B cell (primary cell): ENCODE measurements around the gene GSTO2. TPM values are rescaled to one million over a fixed set of nuclear protein-coding genes. Genes with fewer than 3 reads are reported as not detected.

Experiments used
- ATAC-seq: fragments of 200-7000 bp; cut with Tn5 transposase; one replicate; pipeline ENCODE4 v1.10.0; 2021; ENCODE audit warnings: low read depth, mild to moderate bottlenecking, moderate number of reproducible peaks, moderate library complexity
- CTCF ChIA-PET: fragments of 350-600 bp; sonication (Branson Sonifier 250); formaldehyde crosslinking; loops from one replicate; lab custom pipeline; 2021; ENCODE audit warnings: antibody characterized with exemption, inconsistent platforms; lab: Charles Lee
- POLR2A ChIA-PET: fragments of 350-600 bp; sonication (Branson Sonifier 250); formaldehyde crosslinking; loops from one replicate; lab custom pipeline; 2021; ENCODE audit warnings: antibody characterized with exemption; lab: Charles Lee
- DNase-seq: peaks from one replicate; pipeline ENCODE4 v3.0.0; 2013
- H2AFZ ChIP-seq: 2 replicates; pipeline ENCODE4 v1.6.1; 2012; ENCODE audit warnings: mild to moderate bottlenecking, low read depth, low read length; ENCODE audit not compliant: insufficient read depth, poor library complexity, severe bottlenecking
- H3K27ac ChIP-seq, 2 donors: 1 replicate in 1 of 2; 2 replicates in 1 of 2; pipeline ENCODE4 v1.5.1; 2012 to 2013; ENCODE audit warnings: low read length in 2 of 2, mild to moderate bottlenecking in 2 of 2, moderate library complexity in 1 of 2
- H3K27me3 ChIP-seq, 4 experiments: fragments of 200-600 bp in 1 of 4; sonication (generic) in 1 of 4; replicated peaks in 1 of 4; 1 replicate in 2 of 4; 2 replicates in 2 of 4; pipeline versions ENCODE4 v1.6.1 to v1.7.0; 2013 to 2016; ENCODE audit warnings: low read length in 3 of 4, mild to moderate bottlenecking in 2 of 4, mixed read lengths in 1 of 4, moderate library complexity in 1 of 4; ENCODE audit not compliant: insufficient read depth in 4 of 4, control insufficient read depth in 3 of 4; ENCODE audit errors: control extremely low read depth in 1 of 4
- H3K36me3 ChIP-seq, 2 experiments: replicated peaks in 1 of 2; 1 replicate in 1 of 2; 2 replicates in 1 of 2; pipeline versions ENCODE4 v1.6.1 to v1.7.1; 2013; ENCODE audit warnings: low read length in 1 of 2; ENCODE audit not compliant: insufficient read depth in 2 of 2, control insufficient read depth in 1 of 2; ENCODE audit errors: control extremely low read depth in 1 of 2, extremely low read depth in 1 of 2
- H3K4me1 ChIP-seq, 2 donors: fragments of 200-600 bp in 1 of 2; sonication (generic) in 1 of 2; 1 replicate in 1 of 2; 2 replicates in 1 of 2; pipeline versions ENCODE4 v1.5.1 to v1.6.1; 2013 to 2017; ENCODE audit warnings: low read length in 2 of 2; ENCODE audit not compliant: control insufficient read depth in 2 of 2, insufficient read depth in 2 of 2
- H3K4me2 ChIP-seq: replicated peaks from 2 replicates; pipeline ENCODE3; 2012; ENCODE audit warnings: mild to moderate bottlenecking, low read depth, low read length; ENCODE audit not compliant: poor library complexity, severe bottlenecking
- H3K4me3 ChIP-seq, 5 experiments: fragments of 200-600 bp in 1 of 5; sonication (generic) in 1 of 5; 1 replicate in 3 of 5; 2 replicates in 2 of 5; pipeline versions ENCODE4 v1.5.1 to v1.7.0; 2011 to 2016; ENCODE audit warnings: low read length in 4 of 5, mild to moderate bottlenecking in 4 of 5, low read depth in 2 of 5, control low read depth in 1 of 5, moderate library complexity in 1 of 5; ENCODE audit not compliant: insufficient read depth in 1 of 5; ENCODE audit errors: control extremely low read depth in 1 of 5, extremely low read depth in 1 of 5
- H3K79me2 ChIP-seq: fragments of 200-600 bp; sonication (generic); one replicate; pipeline ENCODE4 v1.6.0; 2016; ENCODE audit warnings: low read length; ENCODE audit not compliant: control insufficient read depth, insufficient read depth
- H3K9ac ChIP-seq: fragments of 200-600 bp; sonication (generic); 2 replicates; pipeline ENCODE4 v1.6.1; 2017; ENCODE audit warnings: mild to moderate bottlenecking, low read length, moderate library complexity
- H3K9me3 ChIP-seq, 3 donors: one replicate each; pipeline versions ENCODE4 v1.6.1 to v1.7.1; 2013; ENCODE audit warnings: low read length in 2 of 3; ENCODE audit not compliant: control insufficient read depth in 2 of 3, insufficient read depth in 1 of 3; ENCODE audit errors: control extremely low read depth in 1 of 3
- H4K20me1 ChIP-seq: 2 replicates; pipeline ENCODE4 v1.6.0; 2012; ENCODE audit warnings: mild to moderate bottlenecking, low read length; ENCODE audit not compliant: insufficient read depth, control insufficient read depth, poor library complexity, severe bottlenecking
- H3K27ac Mint-ChIP-seq: one replicate; pipeline ENCODE4 v1.8.0; 2021; ENCODE audit warnings: mixed read lengths
- H3K27me3 Mint-ChIP-seq: one replicate; pipeline ENCODE4 v1.8.0; 2021; ENCODE audit warnings: mixed read lengths
- H3K4me1 Mint-ChIP-seq: one replicate; pipeline ENCODE4 v1.8.0; 2021; ENCODE audit warnings: mixed read lengths
- H3K4me3 Mint-ChIP-seq: one replicate; pipeline ENCODE4 v1.8.0; 2021; ENCODE audit warnings: mixed read lengths
- H3K9me3 Mint-ChIP-seq: one replicate; pipeline ENCODE4 v1.8.0; 2022; ENCODE audit warnings: mixed read lengths; ENCODE audit not compliant: insufficient read depth
- EZH2 ChIP-seq: IDR thresholded peaks from 2 replicates; pipeline ENCODE4 v1.6.1; 2012; ENCODE audit warnings: borderline replicate concordance, low read depth, mild to moderate bottlenecking, moderate library complexity, low read length; ENCODE audit not compliant: insufficient read depth, poor library complexity, severe bottlenecking
- WGBS: methylation state at CpG from one replicate; pipeline ENCODE4 v1.1.5; 2013; ENCODE audit warnings: missing lambda C conversion rate; ENCODE audit not compliant: insufficient coverage; 5-methylcytosine and 5-hydroxymethylcytosine counted together
- intact Hi-C: fragments of 100-400 bp; cut with micrococcal nuclease; formaldehyde crosslinking; loops from one replicate; pipeline ENCODE4 v1.10.0; 2022
- polyA plus RNA-seq: library from polyadenylated mRNA; depleted of rRNA; stranded (reverse); fragments of >200 nt; gene quantifications from 2 replicates; pipeline ENCODE4 v1.2.3, GENCODE V29; 2012
- total RNA-seq, 2 donors: library from RNA; stranded (reverse); fragments of 120-200 nt in 1 of 2; gene quantifications; 1 replicate in 1 of 2; 2 replicates in 1 of 2; pipeline versions ENCODE4 v1.2.3 to v1.2.4, GENCODE V29; 2013 to 2022
- TF ChIP-seq, protein P1 (sequence below): fragments of 200-600 bp; IDR thresholded peaks from one replicate; pipeline ENCODE4 v1.8.0; 2022; ENCODE audit warnings: antibody characterized with exemption, mild to moderate bottlenecking

Gene GSTO2
- total and polyA plus RNA-seq, 2 donors (not counting 1 experiment from before 2014, with no cell fraction given) = 0.16 to 0.89 TPM

GRCh38 chr10:104274762-104275721 is 6.1 kb downstream of the GSTO2 start:
- Histone ChIP-seq H3K36me3 (no peaks in the 10 kb centered on the region), H3K4me2 (peak overlapping the region; percentile 66), H3K27ac (no peak overlapping the region), H3K4me3 (no peak overlapping the region), H3K79me2 (no peaks in the 10 kb centered on the region), H3K4me1 (peaks cover 8 to 9% of the 10 kb centered on the region in 2 donors), H4K20me1 (no peaks in the 10 kb centered on the region), H3K9ac (no peak overlapping the region), H3K9me3 (peaks cover 0 to 5% (median 0%) of the 10 kb centered on the region in 3 donors), H2AFZ (peak overlapping the region; percentile 39), H3K27me3 (peaks cover 0 to 23% (median 14%) of the 10 kb centered on the region in 4 experiments)
- intact Hi-C loops = no loop called here
- TF ChIP-seq, protein P1, sequence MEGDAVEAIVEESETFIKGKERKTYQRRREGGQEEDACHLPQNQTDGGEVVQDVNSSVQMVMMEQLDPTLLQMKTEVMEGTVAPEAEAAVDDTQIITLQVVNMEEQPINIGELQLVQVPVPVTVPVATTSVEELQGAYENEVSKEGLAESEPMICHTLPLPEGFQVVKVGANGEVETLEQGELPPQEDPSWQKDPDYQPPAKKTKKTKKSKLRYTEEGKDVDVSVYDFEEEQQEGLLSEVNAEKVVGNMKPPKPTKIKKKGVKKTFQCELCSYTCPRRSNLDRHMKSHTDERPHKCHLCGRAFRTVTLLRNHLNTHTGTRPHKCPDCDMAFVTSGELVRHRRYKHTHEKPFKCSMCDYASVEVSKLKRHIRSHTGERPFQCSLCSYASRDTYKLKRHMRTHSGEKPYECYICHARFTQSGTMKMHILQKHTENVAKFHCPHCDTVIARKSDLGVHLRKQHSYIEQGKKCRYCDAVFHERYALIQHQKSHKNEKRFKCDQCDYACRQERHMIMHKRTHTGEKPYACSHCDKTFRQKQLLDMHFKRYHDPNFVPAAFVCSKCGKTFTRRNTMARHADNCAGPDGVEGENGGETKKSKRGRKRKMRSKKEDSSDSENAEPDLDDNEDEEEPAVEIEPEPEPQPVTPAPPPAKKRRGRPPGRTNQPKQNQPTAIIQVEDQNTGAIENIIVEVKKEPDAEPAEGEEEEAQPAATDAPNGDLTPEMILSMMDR = peak; percentile 86
- TF ChIP-seq EZH2 = no peak
- Mint-ChIP-seq H3K27ac (no peak overlapping the region), H3K27me3 (peaks cover 23% of the 10 kb centered on the region), H3K4me1 (peaks cover 4% of the 10 kb centered on the region), H3K9me3 (no peaks in the 10 kb centered on the region), H3K4me3 (no peak overlapping the region)
- 28% methylated on average over 42 of the region's 42 CpGs for WGBS
- ATAC-seq = peak; percentile 71
- ChIA-PET POLR2A (interaction anchor here (0.6 kb wide), 1 partner anchor 61 kb away, joined by 3 read pairs; no protein-coding TSS in a partner anchor), CTCF (interaction anchor here (0.5 to 5.0 kb wide), 27 partner anchors 8 to 502 kb away, joined by 3 to 64 read pairs (median 5); partner anchors contain the start of genes CFAP58, GSTO1 and ITPRIP)
- peak; percentile 64 for DNase-seq
